GM19099 (cell line): ENCODE measurements around the gene FAM53A.

ENCODE experiments used
- POLR2A ChIP-seq: IDR thresholded peaks from 3 replicates; pipeline ENCODE4 v1.6.1; 2011; ENCODE audit warnings: low read depth; ENCODE audit not compliant: insufficient read length; ENCODE audit errors: extremely low read depth

Gene FAM53A, protein sequence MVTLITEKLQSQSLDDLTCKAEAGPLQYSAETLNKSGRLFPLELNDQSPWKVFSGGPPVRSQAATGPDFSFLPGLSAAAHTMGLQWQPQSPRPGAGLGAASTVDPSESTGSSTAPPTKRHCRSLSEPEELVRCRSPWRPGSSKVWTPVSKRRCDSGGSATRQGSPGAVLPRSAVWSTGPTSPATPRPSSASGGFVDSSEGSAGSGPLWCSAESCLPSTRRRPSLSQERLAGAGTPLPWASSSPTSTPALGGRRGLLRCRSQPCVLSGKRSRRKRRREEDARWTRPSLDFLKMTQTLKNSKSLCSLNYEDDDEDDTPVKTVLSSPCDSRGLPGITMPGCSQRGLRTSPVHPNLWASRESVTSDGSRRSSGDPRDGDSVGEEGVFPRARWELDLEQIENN

DNA sequence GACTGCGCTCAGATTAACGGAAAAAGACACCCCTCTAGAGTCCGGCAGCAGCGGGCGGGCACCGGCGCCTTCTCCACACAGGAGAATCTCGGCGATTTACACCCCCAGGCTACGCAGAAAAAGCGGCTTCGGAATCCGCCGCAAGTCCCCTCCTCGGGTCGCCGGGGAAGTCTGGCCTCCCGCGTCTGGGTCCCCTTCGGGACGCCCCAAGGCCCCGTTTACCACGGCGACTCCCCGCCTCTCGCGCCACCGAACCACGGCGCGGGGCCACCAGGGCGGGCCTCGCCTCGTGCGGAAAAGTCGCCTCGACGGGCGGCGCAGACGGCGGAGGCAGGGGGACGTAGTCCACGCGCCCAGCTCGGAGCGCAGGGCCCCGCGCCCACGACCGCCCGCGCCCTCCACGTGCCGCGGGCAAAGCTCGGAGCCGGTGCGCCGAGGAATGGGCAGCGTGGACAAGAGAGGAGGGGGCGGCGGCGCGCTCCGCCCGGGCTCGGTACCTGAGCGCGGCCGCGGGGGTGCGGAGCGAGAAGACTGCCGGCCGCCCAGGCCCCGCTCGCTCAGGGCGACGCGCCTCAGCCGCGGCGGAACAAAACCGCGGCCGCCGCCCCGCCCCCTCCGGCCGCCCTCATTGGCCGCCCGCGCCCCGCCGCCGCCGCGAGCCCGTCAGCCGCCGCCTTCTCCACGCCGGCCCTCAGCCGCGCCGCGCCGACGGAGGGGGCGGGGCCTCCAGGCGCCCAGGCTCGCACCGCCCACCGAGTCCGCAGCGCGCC, at the start of gene FAM53A:
Gene FAM53A (minus strand): TSS at position 578 of the 770 bp plus-strand sequence. CDS start 15,572 bp downstream, outside the sequence.
- TF ChIP-seq POLR2A, result peak; percentile 69

DNA sequence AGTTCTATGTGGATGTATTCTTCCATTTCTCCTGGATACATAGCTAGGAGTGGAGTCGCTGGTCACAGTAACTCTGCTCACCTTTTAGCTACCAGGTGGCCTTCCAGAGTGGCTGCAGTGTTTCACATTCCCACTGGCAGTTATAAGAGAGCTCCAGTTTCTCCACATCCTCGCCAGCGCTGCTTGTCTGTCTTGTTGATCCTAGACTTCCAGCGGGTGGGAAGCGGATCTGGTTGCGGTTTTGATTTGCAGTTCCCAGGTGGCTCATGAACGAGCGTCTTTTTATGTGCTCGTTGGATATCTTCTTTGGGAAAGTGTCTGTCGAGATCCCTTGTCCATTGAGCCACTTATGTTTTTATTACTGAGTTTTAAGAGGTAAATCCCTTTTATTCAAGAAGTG, 48.8 kb upstream of the FAM53A start:
- TF ChIP-seq POLR2A, result no peak

DNA sequence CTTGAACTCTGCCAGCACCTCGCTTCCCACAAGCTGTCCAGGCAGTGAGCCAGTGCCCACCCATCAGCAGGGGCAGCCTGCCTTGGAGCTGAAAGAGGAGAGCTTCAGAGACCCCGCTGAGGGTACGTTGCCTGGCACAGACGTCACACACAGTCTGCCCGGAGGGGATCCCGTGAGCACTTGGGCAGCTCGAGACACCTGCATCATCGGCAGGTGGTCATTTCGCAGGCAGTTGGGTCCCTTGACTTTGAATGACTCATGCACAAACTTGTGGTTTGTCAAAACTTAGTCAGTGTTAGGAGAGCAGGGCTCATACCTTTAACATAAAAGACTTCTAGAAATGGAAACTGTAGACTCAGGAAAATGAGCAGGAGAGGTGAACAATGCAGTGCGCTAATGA, 47.1 kb upstream of the FAM53A start:
- TF ChIP-seq POLR2A, result no peak

- TF ChIP-seq POLR2A, result no peak
These were observed 46.5 kb upstream of the FAM53A start for GRCh38 chr4:1730532-1731135.

- TF ChIP-seq POLR2A, result no peak
These were observed 44.2 kb upstream of the FAM53A start for GRCh38 chr4:1728061-1728980.

- no peak for TF ChIP-seq POLR2A
These were observed 43.3 kb upstream of the FAM53A start for GRCh38 chr4:1727117-1728031.

DNA sequence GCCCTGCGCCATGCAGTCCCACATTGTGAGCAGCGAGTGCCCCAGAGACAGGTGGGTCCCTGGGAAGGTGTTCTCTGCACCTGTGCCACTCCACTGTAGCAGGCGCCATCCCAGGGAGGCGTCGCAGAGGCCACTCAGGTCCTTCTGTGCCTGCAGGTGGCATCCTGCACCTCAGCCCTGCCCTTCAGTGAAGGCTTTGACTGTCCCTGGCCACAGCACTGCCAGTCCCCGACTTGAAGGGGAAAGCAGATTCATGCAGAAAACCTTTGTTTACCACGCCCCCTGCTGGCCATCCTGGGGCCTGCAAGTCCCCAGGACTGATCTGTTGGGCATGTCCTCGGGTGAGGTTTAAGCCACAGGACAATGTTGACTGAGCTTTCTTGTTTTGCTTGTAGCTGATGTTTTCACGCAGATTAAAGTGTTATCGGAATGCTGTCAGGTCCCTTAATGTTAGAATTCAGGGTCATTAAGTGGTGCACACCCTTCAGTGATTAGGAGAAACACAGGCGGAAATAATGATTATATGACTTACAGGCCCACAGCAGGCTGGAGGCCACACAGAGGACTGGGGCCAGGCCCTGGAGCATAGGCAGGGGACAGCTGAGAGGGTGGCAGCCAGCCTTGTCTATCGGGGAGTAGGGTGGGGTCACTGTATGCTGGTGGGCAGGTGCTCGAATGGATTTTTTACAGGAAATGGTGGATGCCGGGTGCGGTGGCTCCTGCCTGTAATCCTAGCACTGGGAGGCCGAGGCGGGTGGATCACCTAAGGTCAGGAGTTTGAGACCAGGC, 42.2 kb upstream of the FAM53A start:
- no peak for TF ChIP-seq POLR2A

DNA sequence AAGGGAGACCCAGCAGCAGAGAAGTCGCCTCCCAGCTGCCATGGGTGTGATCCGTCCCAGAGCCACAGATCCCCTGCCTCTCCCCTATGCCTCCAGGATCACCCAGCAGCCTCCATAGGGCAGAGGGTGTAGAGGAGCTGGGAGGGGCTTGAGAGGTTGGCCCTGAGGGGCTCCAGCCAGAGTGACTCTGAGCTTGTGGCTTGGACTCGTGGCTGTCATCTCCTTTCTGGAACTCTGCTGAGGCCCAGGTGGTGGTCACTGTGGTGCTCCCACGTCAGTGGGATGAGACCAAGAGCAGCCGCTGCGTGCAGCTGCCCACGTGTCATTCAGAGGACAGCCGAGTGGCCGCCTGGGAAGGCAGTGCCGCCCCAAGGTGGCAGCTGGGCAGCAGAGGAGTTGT, 41.4 kb upstream of the FAM53A start:
- no peak for TF ChIP-seq POLR2A

GRCh38 chr4:1723131-1723801, 39.2 kb upstream of the FAM53A start:
- no peak for TF ChIP-seq POLR2A

- TF ChIP-seq POLR2A, result no peak
These were observed 38.5 kb upstream of the FAM53A start for GRCh38 chr4:1722551-1723118.

DNA sequence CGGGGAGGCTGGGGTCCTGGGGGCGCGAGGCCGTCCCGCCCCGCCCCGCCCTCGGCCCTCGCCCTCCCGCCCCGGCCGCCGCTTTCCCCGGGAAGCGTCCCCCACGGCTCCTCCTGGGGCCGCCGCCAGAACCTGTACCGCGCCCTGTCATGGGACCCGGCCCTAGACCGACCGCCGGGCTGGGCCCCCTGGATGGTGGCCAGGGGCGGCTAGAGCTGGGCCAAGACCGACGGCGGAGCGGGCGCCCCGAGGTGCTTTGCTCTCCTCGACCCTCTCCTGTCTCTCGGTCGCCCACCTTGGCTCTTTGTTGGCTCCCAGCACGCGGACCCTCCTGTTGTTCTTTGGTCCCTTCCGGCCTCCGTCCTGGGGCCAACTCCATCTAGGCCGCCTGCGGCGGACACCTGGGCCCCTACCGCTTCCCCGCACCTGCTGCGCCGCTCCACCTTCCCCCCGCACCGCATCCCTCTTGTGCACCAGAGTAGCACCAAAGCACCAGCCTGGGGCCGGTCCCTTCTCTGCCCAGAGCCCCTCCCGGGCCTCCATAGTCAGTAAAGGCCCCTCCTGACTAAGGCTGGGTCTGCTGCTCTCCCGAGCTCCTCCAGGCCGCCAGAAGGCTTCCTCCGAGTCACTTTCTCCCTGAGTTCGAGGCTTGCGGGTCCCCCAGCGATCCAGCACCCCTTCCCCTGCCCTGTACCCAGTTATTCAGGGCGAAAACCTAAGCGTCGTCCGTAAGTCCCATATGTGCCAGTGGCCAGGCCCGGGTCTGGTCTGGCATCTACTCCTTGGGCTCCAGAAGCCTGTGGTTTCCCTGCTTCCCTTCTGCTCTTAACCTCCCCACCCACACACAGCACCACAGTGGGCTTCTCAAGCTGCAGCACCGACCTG, 37.8 kb upstream of the FAM53A start:
- TF ChIP-seq POLR2A, result no peak
